OCI-LY7 (cell line): ENCODE results near the gene ELK3. TPM values are rescaled to one million over a fixed set of nuclear protein-coding genes. Genes with fewer than 3 reads are reported as not detected.

ENCODE experiments used
- BruUV-seq: library from RNA; stranded (reverse); fragments of 400-500 nt; replicated peaks from 2 replicates; lab custom pipeline; 2021; lab: Mats Ljungman, UMichigan
- CTCF ChIA-PET: fragments of 300-600 bp; sonication (Branson Sonifier 250); formaldehyde crosslinking; loops from one replicate; lab custom pipeline; 2022; ENCODE audit warnings: antibody characterized with exemption; ENCODE audit not compliant: unreplicated experiment; lab: Charles Lee
- POLR2A ChIA-PET: fragments of 300-600 bp; sonication (Branson Sonifier 250); formaldehyde crosslinking; loops from one replicate; lab custom pipeline; 2022; ENCODE audit warnings: antibody characterized with exemption; lab: Charles Lee
- DNase-seq: peaks from one replicate; pipeline ENCODE4 v3.0.0-alpha.2; 2015; ENCODE audit warnings: low spot score
- H2AFZ ChIP-seq: fragments of 200-600 bp; sonication (generic), shearing (Covaris generic); 2 replicates; pipeline ENCODE4 v1.6.1; 2014; ENCODE audit warnings: mild to moderate bottlenecking, antibody characterized with exemption, low read length, moderate library complexity
- H3K27ac ChIP-seq: fragments of 200-600 bp; sonication (generic); 2 replicates; pipeline ENCODE4 v1.5.1; 2014; ENCODE audit warnings: mixed run types, low read depth, mild to moderate bottlenecking, moderate library complexity, low read length, inconsistent platforms; ENCODE audit not compliant: poor library complexity, severe bottlenecking
- H3K36me3 ChIP-seq: fragments of 200-600 bp; sonication (generic); 2 replicates; pipeline ENCODE4 v1.6.1; 2014; ENCODE audit warnings: mild to moderate bottlenecking, antibody characterized with exemption, low read length, moderate library complexity, mixed read lengths; ENCODE audit not compliant: insufficient read depth
- H3K4me1 ChIP-seq: fragments of 200-600 bp; sonication (generic); 2 replicates; pipeline ENCODE4 v1.5.1; 2014; ENCODE audit warnings: mild to moderate bottlenecking, low read length; ENCODE audit not compliant: insufficient read depth, poor library complexity, severe bottlenecking
- H3K4me2 ChIP-seq: fragments of 200-600 bp; sonication (generic); 2 replicates; pipeline ENCODE4 v1.6.1; 2014; ENCODE audit warnings: mild to moderate bottlenecking, low read length
- H3K4me3 ChIP-seq: fragments of 200-600 bp; sonication (generic); 2 replicates; pipeline ENCODE4 v1.5.1; 2014; ENCODE audit warnings: mild to moderate bottlenecking, low read depth, low read length; ENCODE audit not compliant: poor library complexity, severe bottlenecking
- H3K79me2 ChIP-seq: fragments of 200-600 bp; sonication (generic); 2 replicates; pipeline ENCODE4 v1.6.1; 2016; ENCODE audit warnings: low read depth, mild to moderate bottlenecking, low read length, moderate library complexity, mixed read lengths; ENCODE audit not compliant: insufficient read depth
- H3K9me2 ChIP-seq: fragments of 200-600 bp; sonication (generic); 2 replicates; pipeline ENCODE4 v1.6.1; 2016; ENCODE audit warnings: mild to moderate bottlenecking, low read length, mixed read lengths; ENCODE audit not compliant: insufficient read depth
- H3K9me3 ChIP-seq: fragments of 200-600 bp; sonication (generic); 2 replicates; pipeline ENCODE4 v1.6.1; 2014; ENCODE audit warnings: mild to moderate bottlenecking, mixed run types, low read length, mixed read lengths
- H4K20me1 ChIP-seq: fragments of 200-600 bp; sonication (generic); 2 replicates; pipeline ENCODE4 v1.6.1; 2014; ENCODE audit warnings: mild to moderate bottlenecking, antibody characterized with exemption, low read length, moderate library complexity, mixed read lengths; ENCODE audit not compliant: insufficient read depth
- EZH2phosphoT487 ChIP-seq: fragments of 200-600 bp; sonication (generic); IDR thresholded peaks from 2 replicates; pipeline ENCODE4 v1.6.1; 2018; ENCODE audit warnings: low read depth, borderline replicate concordance, mild to moderate bottlenecking, mixed run types, antibody characterized with exemption, low read length, moderate library complexity, mixed read lengths
- intact Hi-C: fragments of 100-400 bp; cut with micrococcal nuclease; formaldehyde crosslinking; loops from one replicate; pipeline ENCODE4 v1.10.0; 2022; ENCODE audit not compliant: unreplicated experiment
- total RNA-seq, 2 experiments: library from RNA; depleted of rRNA in 1 of 2; stranded (reverse); fragments of >200 nt in 1 of 2; shearing (Covaris generic) in 1 of 2; gene quantifications; 2 replicates each; pipeline ENCODE4 v1.2.3, GENCODE V29; 2014 to 2022
- TF ChIP-seq, protein P1 (sequence below): fragments of 200-600 bp; sonication (generic); conservative IDR thresholded peaks from 2 replicates; pipeline ENCODE4 v1.5.1; 2014; ENCODE audit warnings: mild to moderate bottlenecking, antibody characterized with exemption, low read length, moderate library complexity, mixed read lengths

The ELK3 gene
- total RNA-seq, 2 experiments from 2014 or later, result 1.9 to 4.2 TPM

- H3K4me2 ChIP-seq, result no peak overlapping the region
- H4K20me1 ChIP-seq, result no peaks in the 10 kb centered on the region
- BruUV-seq, result no TSS peak
- intact Hi-C loops, result no loop called here
- CTCF ChIA-PET, result no interaction called here
- H3K4me3 ChIP-seq, result no peak overlapping the region
- no peak for DNase-seq
- H3K9me2 ChIP-seq, result no peaks in the 10 kb centered on the region
- no peak overlapping the region for H3K27ac ChIP-seq
- H3K4me1 ChIP-seq, result no peaks in the 10 kb centered on the region
- no peak overlapping the region for H2AFZ ChIP-seq
- no peak for TF ChIP-seq EZH2phosphoT487
- TF ChIP-seq, protein P1, sequence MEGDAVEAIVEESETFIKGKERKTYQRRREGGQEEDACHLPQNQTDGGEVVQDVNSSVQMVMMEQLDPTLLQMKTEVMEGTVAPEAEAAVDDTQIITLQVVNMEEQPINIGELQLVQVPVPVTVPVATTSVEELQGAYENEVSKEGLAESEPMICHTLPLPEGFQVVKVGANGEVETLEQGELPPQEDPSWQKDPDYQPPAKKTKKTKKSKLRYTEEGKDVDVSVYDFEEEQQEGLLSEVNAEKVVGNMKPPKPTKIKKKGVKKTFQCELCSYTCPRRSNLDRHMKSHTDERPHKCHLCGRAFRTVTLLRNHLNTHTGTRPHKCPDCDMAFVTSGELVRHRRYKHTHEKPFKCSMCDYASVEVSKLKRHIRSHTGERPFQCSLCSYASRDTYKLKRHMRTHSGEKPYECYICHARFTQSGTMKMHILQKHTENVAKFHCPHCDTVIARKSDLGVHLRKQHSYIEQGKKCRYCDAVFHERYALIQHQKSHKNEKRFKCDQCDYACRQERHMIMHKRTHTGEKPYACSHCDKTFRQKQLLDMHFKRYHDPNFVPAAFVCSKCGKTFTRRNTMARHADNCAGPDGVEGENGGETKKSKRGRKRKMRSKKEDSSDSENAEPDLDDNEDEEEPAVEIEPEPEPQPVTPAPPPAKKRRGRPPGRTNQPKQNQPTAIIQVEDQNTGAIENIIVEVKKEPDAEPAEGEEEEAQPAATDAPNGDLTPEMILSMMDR, result no peak
- POLR2A ChIA-PET, result interaction anchor here (0.5 to 0.7 kb wide), 3 partner anchors 39 to 72 kb away, joined by 3 to 5 read pairs (median 3); no protein-coding TSS in a partner anchor
- H3K9me3 ChIP-seq, result no peaks in the 10 kb centered on the region
- peaks cover 84% of the 10 kb centered on the region for H3K36me3 ChIP-seq
- no peaks in the 10 kb centered on the region for H3K79me2 ChIP-seq
Measured at GRCh38 chr12:96289067-96289466, 94.9 kb downstream of the ELK3 start.

GRCh38 chr12:96293093-96293492 is 98.9 kb downstream of the ELK3 start:
- no peaks in the 10 kb centered on the region for H4K20me1 ChIP-seq
- H3K9me3 ChIP-seq, result no peaks in the 10 kb centered on the region
- peaks cover 31% of the 10 kb centered on the region for H3K4me1 ChIP-seq
- no peak overlapping the region for H3K27ac ChIP-seq
- intact Hi-C loops, result no loop called here
- no peak overlapping the region for H2AFZ ChIP-seq
- ChIA-PET CTCF (no interaction called here), POLR2A (interaction anchor here (1.1 to 1.7 kb wide), 3 partner anchors 10 to 13 kb away, joined by 3 to 4 read pairs (median 3); no protein-coding TSS in a partner anchor)
- DNase-seq, result no peak
- peaks cover 69% of the 10 kb centered on the region for H3K36me3 ChIP-seq
- BruUV-seq, result no TSS peak
- no peaks in the 10 kb centered on the region for H3K79me2 ChIP-seq
- TF ChIP-seq, protein P1, result no peak
- no peak for TF ChIP-seq EZH2phosphoT487
- H3K4me2 ChIP-seq, result no peak overlapping the region
- H3K4me3 ChIP-seq, result no peak overlapping the region
- no peaks in the 10 kb centered on the region for H3K9me2 ChIP-seq

GRCh38 chr12:96294831-96295230 is 100.7 kb downstream of the ELK3 start:
- intact Hi-C loops, result no loop called here
- POLR2A ChIA-PET, result interaction anchor here (0.6 to 1.4 kb wide), 4 partner anchors 9 to 871 kb away, joined by 3 to 6 read pairs (median 4); no protein-coding TSS in a partner anchor
- Histone ChIP-seq H3K4me3 (no peak overlapping the region), H3K9me3 (no peaks in the 10 kb centered on the region), H3K4me1 (peaks cover 31% of the 10 kb centered on the region), H3K36me3 (peaks cover 69% of the 10 kb centered on the region), H3K9me2 (no peaks in the 10 kb centered on the region), H3K27ac (peak overlapping the region; percentile 38), H3K79me2 (no peaks in the 10 kb centered on the region), H2AFZ (no peak overlapping the region), H4K20me1 (no peaks in the 10 kb centered on the region), H3K4me2 (peak overlapping the region; percentile 56; the same call in 1 of the 2 replicates)
- no TSS peak for BruUV-seq
- CTCF ChIA-PET, result no interaction called here
- no peak for DNase-seq
- TF ChIP-seq, protein P1, result no peak
- TF ChIP-seq EZH2phosphoT487, result no peak
